Spleen (tissue), 7 donors: ENCODE measurements around the gene ARPC4.

ENCODE experiments used
- CTCF ChIP-seq, 11 experiments: fragments of 200-600 bp in 7 of 11; fragments of 450-650 bp in 4 of 11; sonication (generic) in 4 of 11; IDR thresholded peaks in 8 of 11; conservative IDR thresholded peaks in 3 of 11; 1 replicate in 7 of 11; 2 replicates in 4 of 11; pipeline versions ENCODE4 v1.4.0 to v1.8.0; 2016 to 2021; ENCODE audit warnings: antibody characterized with exemption in 11 of 11, inconsistent platforms in 4 of 11, mild to moderate bottlenecking in 1 of 11
- POLR2A ChIP-seq, 3 donors: fragments of 450-650 bp; IDR thresholded peaks; one replicate each; pipeline ENCODE4 v1.5.1; 2017; ENCODE audit warnings: antibody characterized with exemption in 3 of 3, mild to moderate bottlenecking in 1 of 3
- donor health status: DM: no; HTN: no; CAD: no; lungs with moderate emphysema.
- donor health status: DM: no; HTN: no; CAD: no.
- donor health status: DM: no; HTN: no; CAD: no.

GRCh38 chr3:9795207-9795606 is 2.3 kb downstream of the ARPC4 start:
- TF ChIP-seq POLR2A (IDR thresholded peaks at IDR 0.05): no peak
- TF ChIP-seq CTCF (IDR thresholded peaks at IDR 0.05 in 8 of 11, conservative IDR thresholded peaks at IDR 0.05 in 3 of 11): no peak
